Measurements from ENCODE around the gene C11orf58.

The C11orf58 gene

GRCh38 chr11:16805938-16806337, 67.5 kb downstream of the C11orf58 start:
- DNase-seq: no peak

DNA sequence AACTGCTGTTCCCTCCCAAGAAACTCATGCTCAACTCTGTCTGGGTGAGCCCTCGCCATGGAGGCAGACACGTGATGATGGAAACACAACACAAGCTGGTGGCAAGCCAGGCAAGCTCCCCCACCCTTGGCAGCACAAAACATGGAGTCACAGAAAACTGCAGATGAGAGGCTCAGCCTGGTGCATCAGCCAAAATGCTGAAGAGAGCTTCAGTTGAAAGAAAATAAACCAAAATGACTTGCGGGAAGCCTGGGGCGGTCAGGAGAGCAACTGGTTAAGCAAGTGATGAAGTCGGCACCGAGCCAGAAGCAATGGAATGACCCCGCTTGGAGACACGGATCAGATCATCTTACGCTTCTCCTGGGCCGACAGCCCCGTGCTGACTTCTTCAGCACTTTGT, 68.3 kb downstream of the C11orf58 start:
- DNase-seq: no peak

DNA sequence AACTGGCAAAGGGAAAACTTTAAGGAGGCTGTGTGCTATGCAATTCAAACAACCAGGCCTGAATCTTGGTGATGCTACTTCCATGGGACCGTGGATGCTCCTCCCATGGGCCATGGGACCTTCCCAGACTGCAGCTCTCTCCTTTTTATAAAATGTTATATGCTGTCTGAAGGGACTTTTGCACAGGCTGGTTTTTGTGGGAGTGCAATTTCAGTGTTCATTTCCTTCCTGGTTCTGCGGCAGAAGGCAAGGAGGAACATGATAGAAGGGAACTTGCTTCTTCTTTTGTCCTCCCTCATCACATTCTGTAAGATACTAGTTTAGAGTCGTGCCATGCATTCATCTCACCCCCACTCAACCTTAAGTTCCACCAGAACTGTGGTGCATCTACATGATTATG, 68.9 kb downstream of the C11orf58 start:
- no peak for DNase-seq

Data from stimulated activated CD4-positive, alpha-beta T cell treated with anti-CD3 and anti-CD28 coated beads, Interleukin-4, amount 100 ng/mL, for 1 hour (primary cell).